HS-27A (cell line): ENCODE results near the gene PRAME.
"Not testable (repeated sequence)": the region's sequence is repeated elsewhere in the genome, so short reads cannot be mapped to it uniquely, and the experiment has no call there.

ENCODE experiments used
- DNase-seq: peaks from one replicate; pipeline ENCODE4 v3.0.0-alpha.2; 2012; ENCODE audit warnings: low read depth, missing footprints

PRAME gene

GRCh38 chr22:22550789-22551434 lies 8.2 kb downstream of the PRAME start:
- no peak for DNase-seq

- no peak for DNase-seq
These were observed 10.2 kb downstream of the PRAME start for GRCh38 chr22:22548910-22549309.

- DNase-seq: no peak
These were observed 10.7 kb downstream of the PRAME start for GRCh38 chr22:22548317-22548716.

GRCh38 chr22:22547692-22548300 lies 11.3 kb downstream of the PRAME start:
- no peak for DNase-seq

- no peak for DNase-seq
These were observed 11.8 kb downstream of the PRAME start for GRCh38 chr22:22547226-22547625.

- DNase-seq: no peak
These were observed 12.6 kb downstream of the PRAME start for GRCh38 chr22:22546490-22546889.

- DNase-seq: no peak
These were observed 14.0 kb downstream of the PRAME start for GRCh38 chr22:22545084-22545483.

- DNase-seq: no peak
These were observed 20.7 kb downstream of the PRAME start for GRCh38 chr22:22538226-22538989.

- no peak for DNase-seq
These were observed 22.1 kb downstream of the PRAME start for GRCh38 chr22:22536916-22537315.

GRCh38 chr22:22536515-22536914 lies 22.6 kb downstream of the PRAME start:
- DNase-seq: no peak

- no peak for DNase-seq
These were observed 23.4 kb downstream of the PRAME start for GRCh38 chr22:22535662-22536061.

GRCh38 chr22:22534604-22535415 lies 24.3 kb downstream of the PRAME start:
- DNase-seq: no peak

- no peak for DNase-seq
These were observed 25.2 kb downstream of the PRAME start for GRCh38 chr22:22533863-22534262.

- no peak for DNase-seq
These were observed 25.6 kb downstream of the PRAME start for GRCh38 chr22:22533417-22533816.

- not testable (repeated sequence) for DNase-seq
These were observed 26.5 kb downstream of the PRAME start for GRCh38 chr22:22532547-22533071.

- no peak for DNase-seq
These were observed 27.1 kb downstream of the PRAME start for GRCh38 chr22:22531770-22532546.

GRCh38 chr22:22528780-22529179 lies 30.3 kb downstream of the PRAME start:
- no peak for DNase-seq

- no peak for DNase-seq
These were observed 31.8 kb downstream of the PRAME start for GRCh38 chr22:22527312-22527711.

- DNase-seq: no peak
These were observed 32.7 kb downstream of the PRAME start for GRCh38 chr22:22526125-22526912.

GRCh38 chr22:22523494-22523893 lies 35.6 kb downstream of the PRAME start:
- no peak for DNase-seq

- no peak for DNase-seq
These were observed 37.4 kb downstream of the PRAME start for GRCh38 chr22:22521631-22522030.
